ENCODE data around the gene MAPK14.

MAPK14 gene

GRCh38 chr6:36099869-36100483 is 72.4 kb downstream of the MAPK14 start:
- no peak for DNase-seq (ENCODE audit: low read depth in 2 of 2, low spot score in 1 of 2)

GRCh38 chr6:36101691-36102090 is 74.1 kb downstream of the MAPK14 start:
- DNase-seq (ENCODE audit: low read depth in 2 of 2, low spot score in 1 of 2), result no peak

- no peak for DNase-seq (ENCODE audit: low read depth in 2 of 2, low spot score in 1 of 2)
These were observed 75.2 kb downstream of the MAPK14 start for GRCh38 chr6:36102853-36103252.

- DNase-seq (ENCODE audit: low read depth in 2 of 2, low spot score in 1 of 2), result no peak
These were observed 77.2 kb downstream of the MAPK14 start for GRCh38 chr6:36104836-36105235.

GRCh38 chr6:36109092-36109491 is 81.5 kb downstream of the MAPK14 start:
- DNase-seq (ENCODE audit: low read depth in 2 of 2, low spot score in 1 of 2), result no peak

GRCh38 chr6:36110050-36110449 is 82.4 kb downstream of the MAPK14 start:
- DNase-seq (ENCODE audit: low read depth in 2 of 2, low spot score in 1 of 2), result no peak

- no peak for DNase-seq (ENCODE audit: low read depth in 2 of 2, low spot score in 1 of 2)
These were observed 83.3 kb downstream of the MAPK14 start for GRCh38 chr6:36110863-36111262.

- DNase-seq (ENCODE audit: low read depth in 2 of 2, low spot score in 1 of 2), result no peak
These were observed 83.9 kb downstream of the MAPK14 start for GRCh38 chr6:36111526-36111925.

- DNase-seq (ENCODE audit: low read depth in 2 of 2, low spot score in 1 of 2), result no peak
These were observed 85.4 kb downstream of the MAPK14 start for GRCh38 chr6:36113049-36113448.

- DNase-seq (ENCODE audit: low read depth in 2 of 2, low spot score in 1 of 2), result no peak
These were observed 86.1 kb downstream of the MAPK14 start for GRCh38 chr6:36113703-36114102.

- DNase-seq (ENCODE audit: low read depth in 2 of 2, low spot score in 1 of 2), result no peak
These were observed 87.3 kb downstream of the MAPK14 start for GRCh38 chr6:36114798-36115408.

GRCh38 chr6:36115412-36115811 is 87.8 kb downstream of the MAPK14 start:
- no peak for DNase-seq (ENCODE audit: low read depth in 2 of 2, low spot score in 1 of 2)

GRCh38 chr6:36116066-36116864 is 88.7 kb downstream of the MAPK14 start:
- DNase-seq (ENCODE audit: low read depth in 2 of 2, low spot score in 1 of 2), result no peak

GRCh38 chr6:36116943-36117342 is 89.3 kb downstream of the MAPK14 start:
- DNase-seq (ENCODE audit: low read depth in 2 of 2, low spot score in 1 of 2), result no peak

- no peak for DNase-seq (ENCODE audit: low read depth in 2 of 2, low spot score in 1 of 2)
These were observed 90.3 kb downstream of the MAPK14 start for GRCh38 chr6:36117658-36118549.

- DNase-seq (ENCODE audit: low read depth in 2 of 2, low spot score in 1 of 2), result peak; percentile 34 to 64
These were observed 91.0 kb downstream of the MAPK14 start for GRCh38 chr6:36118550-36119107.

- DNase-seq (ENCODE audit: low read depth in 2 of 2, low spot score in 1 of 2), result no peak
These were observed 91.6 kb downstream of the MAPK14 start for GRCh38 chr6:36119209-36119608.

GRCh38 chr6:36120018-36120417 is 92.4 kb downstream of the MAPK14 start:
- no peak for DNase-seq (ENCODE audit: low read depth in 2 of 2, low spot score in 1 of 2)

GRCh38 chr6:36120539-36120938 is 92.9 kb downstream of the MAPK14 start:
- DNase-seq (ENCODE audit: low read depth in 2 of 2, low spot score in 1 of 2), result peak; percentile 56

- peak in 1 of 2 donors; percentile 35 for DNase-seq (ENCODE audit: low read depth in 2 of 2, low spot score in 1 of 2)
These were observed 93.6 kb downstream of the MAPK14 start for GRCh38 chr6:36120979-36121786.

Data from stimulated activated CD8-positive, alpha-beta memory T cell treated with anti-CD3 and anti-CD28 coated beads, Interleukin-4, amount 100 ng/mL, for 4 hours (primary cell).